Ovary (tissue), 9 donors: ENCODE data around the gene CCNQ. TPM values are rescaled to one million over a fixed set of nuclear protein-coding genes. Genes with fewer than 3 reads are reported as not detected.

Experiments used
- DNase-seq, 5 donors: peaks; one replicate each; pipeline ENCODE4 v3.0.0-alpha.2; 2019 to 2020
- H3K27ac ChIP-seq, 2 donors: fragments of 200-600 bp; one replicate each; pipeline versions ENCODE4 v1.5.1 to v1.8.0; 2019 to 2022
- H3K27me3 ChIP-seq: fragments of 200-600 bp; one replicate; pipeline ENCODE4 v1.8.0; 2022
- H3K36me3 ChIP-seq: fragments of 200-600 bp; sonication (generic); one replicate; pipeline ENCODE4 v1.5.1; 2019
- H3K4me1 ChIP-seq: one replicate; pipeline ENCODE4 v1.8.1; 2013; ENCODE audit warnings: mild to moderate bottlenecking, moderate library complexity; ENCODE audit not compliant: insufficient read depth
- H3K4me3 ChIP-seq: fragments of 200-600 bp; sonication (generic); one replicate; pipeline ENCODE4 v1.5.1; 2017
- H3K9me3 ChIP-seq, 2 donors: fragments of 200-600 bp in 1 of 2; sonication (generic) in 1 of 2; one replicate each; pipeline versions ENCODE4 v1.5.1 to v1.8.1; 2013 to 2019; ENCODE audit warnings: mild to moderate bottlenecking in 1 of 2, moderate library complexity in 1 of 2
- EP300 ChIP-seq: sonication (generic); formaldehyde crosslinking; IDR thresholded peaks from one replicate; pipeline ENCODE4 v1.6.1; 2017; ENCODE audit warnings: antibody characterized with exemption
- POLR2A ChIP-seq: fragments of 450-650 bp; IDR thresholded peaks from one replicate; pipeline ENCODE4 v1.6.1; 2017; ENCODE audit warnings: antibody characterized with exemption, mild to moderate bottlenecking, moderate library complexity
- WGBS, 3 donors: extraction: QIAGEN DNeasy Blood & Tissue Kit in 1 of 3; methylation state at CpG; one replicate each; pipeline versions ENCODE4 v1.1.5 to v1.1.7; 2013 to 2017; 5-methylcytosine and 5-hydroxymethylcytosine counted together
- intact Hi-C, 4 donors: fragments of 100-400 bp; cut with DNase I; formaldehyde crosslinking; loops; one replicate each; pipeline versions ENCODE4 v1.11.0 to v1.15.1; 2022 to 2023
- polyA plus RNA-seq, 2 donors: library from polyadenylated mRNA; stranded (reverse); fragments of 200-250 nt in 1 of 2; fragments of 350-450 nt in 1 of 2; fragmentation: Illumina TruSeq in 1 of 2; extraction: RNeasy Lipid Tissue Mini Kit (QIAGEN cat#74804) in 1 of 2; gene quantifications; one replicate each; pipeline ENCODE4 v1.2.3, GENCODE V29; 2013 to 2014
- total RNA-seq, 7 donors: library from RNA; depleted of rRNA in 2 of 7; stranded (reverse); fragments of >200 nt in 2 of 7; fragmentation: NEBNext Ultra II Directional in 3 of 7; extraction: Animal tissue kit (Norgen Biotek cat#: 25700) in 3 of 7; gene quantifications; one replicate each; pipeline versions ENCODE4 v1.1.0 to v1.2.4, GENCODE V29; 2016 to 2023
- TF ChIP-seq, protein P1 (sequence below), 3 donors: fragments of 450-650 bp in 2 of 3; fragments of 200-600 bp in 1 of 3; IDR thresholded peaks; one replicate each; pipeline versions ENCODE4 v1.5.1 to v1.8.0; 2016 to 2022; ENCODE audit warnings: antibody characterized with exemption in 3 of 3, mild to moderate bottlenecking in 1 of 3
- donor health status: DM: no; HTN: no; CAD: no; lungs with moderate emphysema.
- donor health status: DM: no; HTN: no; CAD: no.
- donor health status: Bipolar disorder and iron deficiency.
- donor health status: DM: yes; HTN: yes; CAD: no.
- donor health status: DM: no; HTN: no; CAD: no.
- donor health status: DM: yes; HTN: yes; CAD: no.

The CCNQ gene
- total and polyA plus RNA-seq, 9 donors: 15.5 to 23.8 (median 19.3) TPM

- Histone ChIP-seq H3K27ac (no peak overlapping the region), H3K4me3 (no peak overlapping the region), H3K36me3 (no peaks in the 10 kb centered on the region), H3K4me1 (no peaks in the 10 kb centered on the region), H3K9me3 (no peaks in the 10 kb centered on the region), H3K27me3 (no peaks in the 10 kb centered on the region)
- TF ChIP-seq, protein P1, sequence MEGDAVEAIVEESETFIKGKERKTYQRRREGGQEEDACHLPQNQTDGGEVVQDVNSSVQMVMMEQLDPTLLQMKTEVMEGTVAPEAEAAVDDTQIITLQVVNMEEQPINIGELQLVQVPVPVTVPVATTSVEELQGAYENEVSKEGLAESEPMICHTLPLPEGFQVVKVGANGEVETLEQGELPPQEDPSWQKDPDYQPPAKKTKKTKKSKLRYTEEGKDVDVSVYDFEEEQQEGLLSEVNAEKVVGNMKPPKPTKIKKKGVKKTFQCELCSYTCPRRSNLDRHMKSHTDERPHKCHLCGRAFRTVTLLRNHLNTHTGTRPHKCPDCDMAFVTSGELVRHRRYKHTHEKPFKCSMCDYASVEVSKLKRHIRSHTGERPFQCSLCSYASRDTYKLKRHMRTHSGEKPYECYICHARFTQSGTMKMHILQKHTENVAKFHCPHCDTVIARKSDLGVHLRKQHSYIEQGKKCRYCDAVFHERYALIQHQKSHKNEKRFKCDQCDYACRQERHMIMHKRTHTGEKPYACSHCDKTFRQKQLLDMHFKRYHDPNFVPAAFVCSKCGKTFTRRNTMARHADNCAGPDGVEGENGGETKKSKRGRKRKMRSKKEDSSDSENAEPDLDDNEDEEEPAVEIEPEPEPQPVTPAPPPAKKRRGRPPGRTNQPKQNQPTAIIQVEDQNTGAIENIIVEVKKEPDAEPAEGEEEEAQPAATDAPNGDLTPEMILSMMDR (IDR thresholded peaks at IDR 0.05): no peak
- no peak for TF ChIP-seq EP300
- no peak for TF ChIP-seq POLR2A
- no peak for DNase-seq
- WGBS, 3 donors: 67 to 77% (median 76%) methylated on average over 18 of the region's 18 CpGs
- intact Hi-C loops: no loop called here
Measured at GRCh38 chrX:153578200-153578835, 20.6 kb downstream of the CCNQ start.

DNA sequence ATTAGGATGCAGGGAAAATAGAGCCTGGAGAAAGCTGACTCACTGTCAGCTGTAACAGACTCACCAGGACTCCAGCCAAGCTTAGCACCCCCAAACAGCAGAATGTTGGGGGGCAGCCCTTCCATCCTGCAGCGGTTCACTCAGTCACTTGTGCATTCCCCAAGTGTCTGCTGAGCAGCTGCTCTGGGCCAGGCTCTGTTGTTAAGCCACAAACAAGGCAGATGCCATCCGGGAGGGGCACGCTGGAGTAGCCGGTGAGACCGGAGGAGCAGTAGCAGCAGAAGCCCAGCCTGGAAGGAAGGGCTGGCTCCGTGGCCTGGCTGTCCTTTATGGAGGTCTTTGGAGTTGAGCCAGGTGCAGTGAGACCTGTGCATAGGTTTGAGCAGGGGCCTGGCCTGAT, 22.0 kb downstream of the CCNQ start:
- H3K9me3 ChIP-seq: no peaks in the 10 kb centered on the region

DNA sequence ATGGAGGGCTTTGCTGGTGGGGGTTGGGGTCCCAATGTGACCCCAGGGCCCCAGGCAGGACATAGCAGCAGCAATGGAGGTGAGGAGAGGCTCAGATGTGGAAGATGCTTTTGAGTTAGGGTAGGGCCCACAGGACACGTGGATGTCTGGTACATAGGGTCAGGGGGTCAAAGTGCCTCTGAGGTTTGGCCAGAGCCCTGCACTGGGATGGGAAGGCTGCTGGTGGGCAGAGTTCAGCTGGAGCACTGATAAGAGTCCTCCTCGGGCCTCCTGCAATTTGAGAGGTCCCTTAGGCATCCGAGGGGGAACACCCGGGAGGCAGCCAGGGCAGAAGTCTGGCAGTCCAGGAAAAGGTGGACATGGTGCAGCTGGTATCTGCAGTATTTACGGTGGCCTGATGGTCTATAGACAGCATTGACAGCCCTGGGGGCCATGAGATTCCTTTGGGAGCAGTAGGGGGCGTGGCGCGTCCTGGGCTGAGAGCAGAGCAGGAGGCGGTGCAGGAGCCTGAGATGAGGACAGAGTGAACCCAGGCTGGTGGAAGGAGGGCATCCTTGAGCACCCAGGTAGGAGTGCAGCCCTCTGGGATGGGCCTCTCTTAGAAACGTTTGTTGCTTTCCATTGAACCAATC, 22.6 kb downstream of the CCNQ start:
- intact Hi-C loops: no loop called here
- DNase-seq: no peak
- 64 to 80% (median 70%) methylated on average over 10 of the region's 10 CpGs for WGBS, 3 donors

More for the DNA sequence above, 22.0 kb downstream of the CCNQ start:
- no peak overlapping the region for H3K4me3 ChIP-seq
- 81 to 88% (median 85%) methylated on average over 6 of the region's 6 CpGs for WGBS, 3 donors
- no peaks in the 10 kb centered on the region for H3K36me3 ChIP-seq
- no peaks in the 10 kb centered on the region for H3K4me1 ChIP-seq
- DNase-seq: no peak
- intact Hi-C loops: no loop called here
- no peak overlapping the region for H3K27ac ChIP-seq
- TF ChIP-seq EP300: no peak
- TF ChIP-seq, protein P1 (IDR thresholded peaks at IDR 0.05): no peak
- no peak for TF ChIP-seq POLR2A
- no peaks in the 10 kb centered on the region for H3K27me3 ChIP-seq

GRCh38 chrX:153573984-153574383, 25.0 kb downstream of the CCNQ start:
- intact Hi-C loops: no loop called here
- Histone ChIP-seq H3K9me3 (no peaks in the 10 kb centered on the region), H3K27me3 (no peaks in the 10 kb centered on the region), H3K36me3 (no peaks in the 10 kb centered on the region), H3K27ac (no peak overlapping the region), H3K4me3 (no peak overlapping the region), H3K4me1 (no peaks in the 10 kb centered on the region)
- WGBS, 3 donors: 70 to 74% (median 74%) methylated on average over 4 of the region's 4 CpGs
- no peak for DNase-seq
- TF ChIP-seq, protein P1 (IDR thresholded peaks at IDR 0.05): no peak
- TF ChIP-seq POLR2A (no peak), EP300 (no peak)

More for the DNA sequence above, 22.6 kb downstream of the CCNQ start:
- H3K4me1 ChIP-seq: no peaks in the 10 kb centered on the region
- no peaks in the 10 kb centered on the region for H3K36me3 ChIP-seq
- TF ChIP-seq, protein P1 (IDR thresholded peaks at IDR 0.05): no peak
- no peak for TF ChIP-seq EP300
- no peak for TF ChIP-seq POLR2A
- no peak overlapping the region for H3K4me3 ChIP-seq
- H3K27me3 ChIP-seq: no peaks in the 10 kb centered on the region
- no peak overlapping the region for H3K27ac ChIP-seq
- H3K9me3 ChIP-seq: no peaks in the 10 kb centered on the region
